IgD-negative memory B cell (primary cell): ENCODE measurements around the gene STUM. TPM values are rescaled to one million over a fixed set of nuclear protein-coding genes. Genes with fewer than 3 reads are reported as not detected.
A peak's percentile ranks its signal among the peaks of the same experiment; 100 is the strongest.
"Not testable (repeated sequence)": the region's sequence is repeated elsewhere in the genome, so short reads cannot be mapped to it uniquely, and the experiment has no call there.

ENCODE experiments used
- H3K27ac Mint-ChIP-seq, 3 donors: one replicate each; pipeline ENCODE4 v1.8.0; 2020 to 2022; ENCODE audit warnings: mild to moderate bottlenecking in 3 of 3, mixed read lengths in 3 of 3, moderate library complexity in 1 of 3
- H3K27me3 Mint-ChIP-seq: one replicate; pipeline ENCODE4 v1.8.0; 2021; ENCODE audit warnings: mixed read lengths
- H3K36me3 Mint-ChIP-seq: one replicate; pipeline ENCODE4 v1.8.0; 2020; ENCODE audit warnings: mild to moderate bottlenecking, mixed read lengths
- H3K4me1 Mint-ChIP-seq, 3 donors: one replicate each; pipeline ENCODE4 v1.8.0; 2020 to 2022; ENCODE audit warnings: mixed read lengths in 3 of 3, mild to moderate bottlenecking in 1 of 3
- H3K4me3 Mint-ChIP-seq, 4 donors: one replicate each; pipeline ENCODE4 v1.8.0; 2020 to 2022; ENCODE audit warnings: mild to moderate bottlenecking in 4 of 4, mixed read lengths in 4 of 4, moderate library complexity in 3 of 4
- H3K9me3 Mint-ChIP-seq, 3 donors: one replicate each; pipeline ENCODE4 v1.8.0; 2020 to 2021; ENCODE audit warnings: mixed read lengths in 3 of 3, mild to moderate bottlenecking in 1 of 3
- polyA plus RNA-seq: library from polyadenylated mRNA; unstranded; fragments of 300-500 nt; fragmentation: Illumina TruSeq; gene quantifications from one replicate; pipeline ENCODE4 v1.2.3, GENCODE V29; 2021

Gene STUM
- polyA plus RNA-seq, 1 donor from 2014 or later, result not detected

DNA sequence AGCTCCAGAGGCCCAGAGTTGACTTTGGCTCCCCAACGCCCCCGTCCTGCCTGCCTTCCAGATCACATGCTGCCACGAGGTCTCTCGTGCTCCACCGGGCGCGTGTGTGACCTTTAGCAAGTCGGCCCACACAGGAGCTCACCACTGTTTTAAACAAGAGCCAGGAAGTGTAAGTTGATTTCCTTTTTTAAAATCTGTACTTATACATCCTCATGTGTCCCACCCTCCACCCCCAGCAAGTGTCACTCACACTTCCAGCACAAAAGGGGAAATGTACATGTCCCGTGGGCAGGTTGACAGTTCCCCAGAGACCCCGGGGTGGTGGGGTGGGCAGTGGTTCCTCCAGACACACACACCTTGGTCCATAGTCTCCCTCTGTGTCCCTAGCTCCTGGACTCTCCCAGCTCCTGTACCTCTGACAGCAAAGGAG, 84.4 kb downstream of the STUM start:
- peaks cover 6% of the 10 kb centered on the region for H3K36me3 Mint-ChIP-seq
- H3K4me1 Mint-ChIP-seq, result peaks cover 30 to 45% (median 43%) of the 10 kb centered on the region in 3 donors
- H3K4me3 Mint-ChIP-seq, result peak overlapping the region in 3 of 4 donors; percentile 50 to 82 (median 71)
- H3K27ac Mint-ChIP-seq, result peak overlapping the region; percentile 91 to 97 (median 95)
- peaks cover 0 to under 1% (median 0%) of the 10 kb centered on the region in 3 donors for H3K9me3 Mint-ChIP-seq
- no peaks in the 10 kb centered on the region for H3K27me3 Mint-ChIP-seq

DNA sequence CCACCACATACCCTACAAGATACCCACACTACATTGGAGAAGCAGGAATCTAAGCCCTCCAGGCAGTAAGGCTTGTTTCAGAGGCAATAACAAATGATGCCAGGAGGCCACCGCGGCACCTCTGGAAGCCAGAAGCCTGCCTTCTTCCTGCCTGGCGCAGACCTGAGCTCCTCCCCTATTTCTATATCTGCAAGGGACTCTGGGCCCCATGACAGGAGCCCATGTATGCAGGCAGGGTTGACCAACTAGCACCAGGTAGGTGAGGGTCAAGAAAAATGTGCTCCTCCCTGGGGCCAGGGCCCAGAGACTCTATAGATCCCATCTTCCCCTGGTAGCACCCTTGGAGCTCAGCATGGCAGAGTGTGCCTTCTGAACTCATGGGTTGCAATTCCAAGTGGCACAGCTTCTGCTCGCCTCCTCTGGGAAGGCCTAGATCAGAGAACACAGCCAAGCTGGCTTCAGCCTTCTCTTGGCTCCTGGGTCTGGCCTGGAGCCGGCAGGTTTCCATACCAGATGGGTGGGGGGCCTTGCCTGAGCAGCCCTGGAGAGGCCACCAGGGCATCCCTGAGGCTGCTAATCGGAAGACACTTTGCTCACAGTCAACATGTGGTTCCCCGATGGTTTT, 85.1 kb downstream of the STUM start:
- Mint-ChIP-seq H3K36me3 (peaks cover 6% of the 10 kb centered on the region), H3K27ac (peak overlapping the region; percentile 86 to 97 (median 95))

DNA sequence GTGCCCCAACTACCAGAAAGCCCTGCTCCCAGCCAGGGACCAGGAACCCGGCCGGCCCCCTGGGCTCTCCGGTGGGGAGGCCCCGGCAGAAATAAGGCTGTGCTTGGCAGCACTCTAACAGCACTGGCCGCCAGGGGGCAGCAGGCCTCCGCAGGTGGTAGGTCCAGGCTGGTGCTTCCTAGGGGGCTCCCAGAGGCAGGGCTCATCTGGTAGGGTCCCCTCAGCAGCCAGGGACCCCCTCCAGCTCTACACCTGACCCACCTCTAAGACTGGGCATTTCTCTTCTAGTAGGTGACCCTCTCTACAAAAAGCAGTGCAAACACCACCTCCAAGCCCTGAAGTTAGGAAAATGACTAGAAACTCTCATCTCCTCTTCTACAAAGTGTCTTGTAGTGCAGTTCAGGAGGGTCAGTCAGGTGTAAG, 85.6 kb downstream of the STUM start:
- peaks cover 30 to 43% (median 37%) of the 10 kb centered on the region in 3 donors for H3K4me1 Mint-ChIP-seq
- peak overlapping the region in 3 of 4 donors; percentile 2 to 46 (median 41) for H3K4me3 Mint-ChIP-seq
- no peaks in the 10 kb centered on the region for H3K27me3 Mint-ChIP-seq
- no peaks in the 10 kb centered on the region for H3K9me3 Mint-ChIP-seq
- H3K36me3 Mint-ChIP-seq, result peaks cover 4% of the 10 kb centered on the region
- peak overlapping the region; percentile 70 to 86 (median 85) for H3K27ac Mint-ChIP-seq

More for the DNA sequence above, 85.1 kb downstream of the STUM start:
- H3K4me3 Mint-ChIP-seq, result peak overlapping the region in 3 of 4 donors; percentile 20 to 71 (median 50)
- no peaks in the 10 kb centered on the region for H3K9me3 Mint-ChIP-seq
- peaks cover 30 to 43% (median 40%) of the 10 kb centered on the region in 3 donors for H3K4me1 Mint-ChIP-seq
- no peaks in the 10 kb centered on the region for H3K27me3 Mint-ChIP-seq

DNA sequence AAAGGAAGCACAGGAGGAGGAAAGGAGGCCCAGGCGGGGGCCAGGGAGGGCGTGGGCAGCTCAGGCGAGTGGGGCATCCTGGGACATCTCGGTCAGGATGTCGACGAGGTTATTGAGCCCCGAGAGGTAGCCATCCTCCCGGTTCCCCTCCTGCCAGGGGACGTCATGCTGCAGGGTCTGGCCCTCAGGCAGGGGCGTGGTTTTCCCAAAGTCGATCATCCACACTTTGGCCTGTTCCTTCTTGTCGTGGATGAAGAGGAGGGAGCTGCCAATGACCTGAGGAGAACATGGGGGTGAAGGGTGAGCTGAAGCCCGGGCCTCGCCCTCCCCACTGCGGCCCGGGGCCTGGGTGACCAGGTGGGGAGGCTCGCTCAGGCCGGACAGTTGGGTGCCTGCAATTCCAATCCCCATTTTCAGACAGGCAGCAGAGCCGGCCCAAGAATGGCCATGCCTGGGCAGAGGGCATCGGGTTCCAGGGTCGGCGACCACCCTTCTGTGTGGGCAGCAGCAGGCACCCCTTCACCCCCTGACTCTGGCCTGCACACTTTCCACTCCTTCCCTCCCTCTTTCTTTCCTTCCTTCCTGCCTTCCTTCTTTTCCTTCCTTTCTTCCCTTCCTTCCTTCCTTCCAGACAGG, 86.2 kb downstream of the STUM start:
- no peaks in the 10 kb centered on the region for H3K27me3 Mint-ChIP-seq
- H3K4me1 Mint-ChIP-seq, result peaks cover 30 to 43% (median 35%) of the 10 kb centered on the region in 3 donors
- H3K9me3 Mint-ChIP-seq, result no peaks in the 10 kb centered on the region
- peak overlapping the region; percentile 70 to 86 (median 85) for H3K27ac Mint-ChIP-seq
- peak overlapping the region in 3 of 4 donors; percentile 46 to 79 (median 59) for H3K4me3 Mint-ChIP-seq
- H3K36me3 Mint-ChIP-seq, result peaks cover 4% of the 10 kb centered on the region

DNA sequence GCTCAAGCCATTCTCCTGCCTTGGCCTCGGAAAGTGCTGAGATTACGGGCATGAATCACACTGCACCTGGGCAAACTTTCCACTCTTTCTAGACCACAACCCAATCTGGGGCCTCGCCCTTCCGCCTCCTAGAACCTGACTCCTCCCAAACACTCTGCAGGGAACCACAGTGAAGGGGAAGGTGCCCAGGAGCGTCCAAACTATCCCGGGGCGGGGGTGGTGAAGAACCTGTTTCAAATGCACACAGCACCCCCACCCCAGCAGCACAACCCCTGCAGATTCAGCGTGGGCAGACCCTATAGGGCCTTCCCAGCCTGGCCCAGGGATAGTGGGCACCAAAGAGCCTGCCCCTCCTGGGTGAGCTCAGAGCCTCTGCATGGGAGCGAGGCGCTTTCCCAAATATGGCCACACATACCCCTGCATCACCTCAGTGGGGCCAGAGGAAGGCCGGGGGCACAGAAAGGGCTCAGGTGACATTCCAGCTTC, 86.9 kb downstream of the STUM start:
- no peaks in the 10 kb centered on the region for H3K9me3 Mint-ChIP-seq
- no peaks in the 10 kb centered on the region for H3K27me3 Mint-ChIP-seq
- peak overlapping the region; percentile 16 to 79 (median 57) for H3K4me3 Mint-ChIP-seq
- H3K36me3 Mint-ChIP-seq, result peaks cover 6% of the 10 kb centered on the region
- peak overlapping the region; percentile 17 to 85 (median 40) for H3K27ac Mint-ChIP-seq
- peaks cover 31 to 48% (median 37%) of the 10 kb centered on the region in 3 donors for H3K4me1 Mint-ChIP-seq

DNA sequence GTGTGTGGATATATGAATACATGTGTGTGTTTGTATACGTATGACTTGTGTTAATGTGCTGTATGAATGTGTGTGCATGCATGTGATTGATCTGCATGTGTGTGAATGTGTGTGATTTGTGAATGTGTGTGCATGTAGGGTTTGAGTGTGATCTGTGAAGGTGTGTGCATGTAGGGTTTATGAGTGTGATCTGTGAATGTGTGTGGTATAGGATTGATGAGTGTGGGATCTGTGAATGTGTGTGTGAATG, 88.2 kb downstream of the STUM start:
- H3K4me1 Mint-ChIP-seq, result peaks cover 35 to 53% (median 37%) of the 10 kb centered on the region in 3 donors

DNA sequence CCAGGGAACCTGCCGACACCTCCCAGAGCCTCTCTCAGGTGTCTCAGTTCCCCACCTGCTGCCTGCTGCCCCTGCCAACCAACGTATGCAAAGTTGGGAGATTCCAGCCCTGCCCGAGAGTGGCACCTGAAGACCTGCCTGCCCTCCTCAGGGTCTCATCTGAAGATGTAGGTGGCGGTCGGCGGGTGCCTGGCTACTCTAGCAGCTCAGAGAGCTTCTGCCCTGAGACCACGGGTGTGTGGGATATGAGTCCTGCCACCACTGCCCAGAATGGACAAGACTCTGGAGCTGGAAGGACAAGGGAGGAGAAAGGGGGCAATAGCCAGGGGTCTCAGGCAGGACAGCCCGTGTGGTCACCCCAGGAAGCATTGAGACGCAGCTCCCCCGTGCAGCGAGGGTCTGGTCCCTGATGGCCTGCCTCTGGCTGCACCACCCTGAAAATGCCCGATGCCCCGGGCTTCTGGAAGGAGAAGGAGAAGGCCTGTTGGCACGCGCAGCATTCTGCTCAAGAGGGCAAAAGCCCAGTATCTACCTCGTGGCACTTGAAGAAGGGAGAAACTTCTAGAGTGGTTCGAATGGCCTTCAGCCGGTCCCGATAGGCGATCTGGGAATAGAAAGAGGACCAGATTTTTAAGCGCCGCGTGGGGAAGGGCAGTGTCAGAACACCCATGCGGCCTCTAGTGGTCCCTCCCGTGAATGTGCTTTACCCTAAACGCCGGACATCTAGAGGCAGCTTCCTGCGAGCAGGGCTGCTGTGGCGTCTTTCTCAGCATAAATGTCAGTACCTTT, 88.8 kb downstream of the STUM start:
- H3K27me3 Mint-ChIP-seq, result no peaks in the 10 kb centered on the region
- peaks cover 6% of the 10 kb centered on the region for H3K36me3 Mint-ChIP-seq
- H3K9me3 Mint-ChIP-seq, result no peaks in the 10 kb centered on the region
- peaks cover 30 to 49% (median 33%) of the 10 kb centered on the region in 3 donors for H3K4me1 Mint-ChIP-seq
- peak overlapping the region in 1 of 4 donors; percentile 77 for H3K4me3 Mint-ChIP-seq
- H3K27ac Mint-ChIP-seq, result peak overlapping the region in 1 of 3 donors; percentile 59

More for the DNA sequence above, 88.2 kb downstream of the STUM start:
- H3K4me3 Mint-ChIP-seq, result peak overlapping the region in 1 of 4 donors; percentile 21
- peak overlapping the region in 1 of 3 donors; percentile 71 for H3K27ac Mint-ChIP-seq
- peaks cover 6% of the 10 kb centered on the region for H3K36me3 Mint-ChIP-seq
- H3K9me3 Mint-ChIP-seq, result no peaks in the 10 kb centered on the region
- H3K27me3 Mint-ChIP-seq, result no peaks in the 10 kb centered on the region

DNA sequence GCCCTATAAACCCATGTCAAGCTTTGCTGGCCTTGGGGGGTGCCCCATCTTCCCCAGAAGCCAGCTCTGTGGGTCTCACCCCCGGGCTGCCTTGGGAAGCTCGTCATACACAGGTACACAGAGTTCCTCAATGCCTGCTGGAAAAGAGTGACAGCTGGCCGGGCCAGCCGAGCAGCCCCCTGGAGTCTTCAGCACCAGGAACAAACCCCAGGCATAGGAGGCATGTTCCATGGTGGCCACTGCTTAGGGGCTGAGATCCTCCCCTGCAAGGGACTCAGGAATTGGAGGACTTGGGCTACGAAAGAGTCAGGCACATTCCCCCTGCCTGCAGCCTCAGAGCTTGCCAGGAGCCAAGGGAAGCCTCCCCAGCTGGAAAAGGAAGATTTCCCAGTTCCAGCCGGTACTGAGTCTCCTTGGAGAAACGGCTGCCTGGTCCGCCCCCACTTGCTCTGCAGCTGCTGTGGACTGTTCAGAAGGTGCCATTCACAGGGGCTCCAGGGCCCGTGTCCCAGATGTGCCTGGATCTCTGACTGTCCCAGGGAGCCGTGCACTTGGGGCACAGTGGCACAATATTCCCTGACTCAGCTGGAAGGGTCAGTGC, 89.5 kb downstream of the STUM start:
- H3K36me3 Mint-ChIP-seq, result peaks cover 6% of the 10 kb centered on the region

DNA sequence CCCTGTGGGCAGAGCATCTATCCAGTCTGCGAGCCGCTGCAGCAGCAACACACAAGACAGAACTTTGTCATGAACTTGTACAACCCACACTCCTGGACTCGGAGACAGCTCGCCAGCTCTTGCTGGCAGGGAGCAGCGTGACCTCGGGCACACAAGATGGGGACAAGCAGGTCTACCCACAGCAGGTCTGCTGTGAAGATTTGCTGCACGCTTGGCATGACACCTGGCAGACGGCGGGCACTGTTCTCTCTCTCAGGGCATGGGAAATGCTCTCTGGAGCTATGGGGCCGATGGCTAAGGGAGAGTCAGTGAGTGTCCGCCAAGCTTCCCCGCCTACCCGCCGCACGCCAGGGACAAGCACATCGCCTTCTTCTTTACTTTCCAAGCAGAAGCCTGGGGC, 90.0 kb downstream of the STUM start:
- H3K4me1 Mint-ChIP-seq, result peaks cover 23 to 43% (median 30%) of the 10 kb centered on the region in 3 donors
- H3K36me3 Mint-ChIP-seq, result peaks cover 6% of the 10 kb centered on the region
- peak overlapping the region in 1 of 4 donors; percentile 78 for H3K4me3 Mint-ChIP-seq
- no peaks in the 10 kb centered on the region for H3K9me3 Mint-ChIP-seq
- H3K27ac Mint-ChIP-seq, result peak overlapping the region in 1 of 3 donors; percentile 63
- H3K27me3 Mint-ChIP-seq, result no peaks in the 10 kb centered on the region

More for the DNA sequence above, 89.5 kb downstream of the STUM start:
- peaks cover 23 to 43% (median 28%) of the 10 kb centered on the region in 3 donors for H3K4me1 Mint-ChIP-seq
- peak overlapping the region in 1 of 4 donors; percentile 77 for H3K4me3 Mint-ChIP-seq
- H3K27me3 Mint-ChIP-seq, result no peaks in the 10 kb centered on the region
- H3K27ac Mint-ChIP-seq, result peak overlapping the region in 1 of 3 donors; percentile 63
- no peaks in the 10 kb centered on the region for H3K9me3 Mint-ChIP-seq

DNA sequence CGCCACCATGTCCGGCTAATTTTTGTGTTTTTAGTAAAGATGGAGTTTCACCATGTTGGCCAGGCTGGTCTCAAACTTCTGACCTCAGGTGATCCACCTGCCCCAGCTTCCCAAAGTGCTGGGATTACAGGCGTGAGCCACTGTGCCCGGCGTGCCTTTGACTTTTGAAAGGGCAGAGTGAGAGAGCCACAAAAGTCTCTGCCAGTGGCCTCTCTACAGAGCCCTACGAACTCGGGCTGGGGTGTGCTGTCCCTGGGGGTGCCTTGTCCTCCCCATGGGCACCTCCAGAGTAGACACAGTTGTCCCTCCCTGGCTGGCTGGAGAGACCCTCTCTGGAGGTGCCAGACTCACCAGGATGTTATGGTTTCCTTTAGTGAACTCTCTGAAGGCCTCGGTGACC, 90.6 kb downstream of the STUM start:
- not testable (repeated sequence) for H3K36me3 Mint-ChIP-seq, H3K9me3 Mint-ChIP-seq, H3K27me3 Mint-ChIP-seq
- peak overlapping the region in 2 of 4 donors; percentile 17 to 65 for H3K4me3 Mint-ChIP-seq
- peak overlapping the region in 1 of 3 donors; percentile 23 for H3K27ac Mint-ChIP-seq
- peaks cover 26 to 46% (median 35%) of the 10 kb centered on the region in 3 donors for H3K4me1 Mint-ChIP-seq

DNA sequence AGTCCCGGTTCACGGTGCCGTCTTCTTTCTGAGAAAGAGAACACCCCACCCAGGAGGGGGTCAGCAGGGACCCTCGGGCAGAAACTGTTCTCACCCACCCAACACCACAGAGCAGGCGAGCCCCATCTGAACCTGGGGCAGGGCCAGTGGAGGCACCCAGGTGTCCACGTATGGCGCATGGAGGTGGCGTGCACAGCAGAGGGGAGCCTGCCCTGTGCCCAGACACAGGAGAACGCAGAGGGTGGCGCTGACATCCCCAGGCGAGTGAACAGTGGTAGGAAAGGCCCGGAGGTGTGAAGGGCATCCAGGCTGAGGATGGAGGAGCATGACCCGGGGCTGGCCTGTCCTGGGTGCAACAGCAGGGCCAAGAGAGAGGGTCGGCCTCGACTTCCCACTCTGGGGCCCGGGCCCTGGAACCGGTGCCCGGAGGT, 91.1 kb downstream of the STUM start:
- Mint-ChIP-seq H3K9me3 (no peaks in the 10 kb centered on the region), H3K36me3 (peaks cover 6% of the 10 kb centered on the region), H3K27ac (peak overlapping the region in 1 of 3 donors; percentile 23), H3K4me3 (peak overlapping the region in 2 of 4 donors; percentile 63 to 65), H3K4me1 (peaks cover 26 to 48% (median 37%) of the 10 kb centered on the region in 3 donors), H3K27me3 (no peaks in the 10 kb centered on the region)

DNA sequence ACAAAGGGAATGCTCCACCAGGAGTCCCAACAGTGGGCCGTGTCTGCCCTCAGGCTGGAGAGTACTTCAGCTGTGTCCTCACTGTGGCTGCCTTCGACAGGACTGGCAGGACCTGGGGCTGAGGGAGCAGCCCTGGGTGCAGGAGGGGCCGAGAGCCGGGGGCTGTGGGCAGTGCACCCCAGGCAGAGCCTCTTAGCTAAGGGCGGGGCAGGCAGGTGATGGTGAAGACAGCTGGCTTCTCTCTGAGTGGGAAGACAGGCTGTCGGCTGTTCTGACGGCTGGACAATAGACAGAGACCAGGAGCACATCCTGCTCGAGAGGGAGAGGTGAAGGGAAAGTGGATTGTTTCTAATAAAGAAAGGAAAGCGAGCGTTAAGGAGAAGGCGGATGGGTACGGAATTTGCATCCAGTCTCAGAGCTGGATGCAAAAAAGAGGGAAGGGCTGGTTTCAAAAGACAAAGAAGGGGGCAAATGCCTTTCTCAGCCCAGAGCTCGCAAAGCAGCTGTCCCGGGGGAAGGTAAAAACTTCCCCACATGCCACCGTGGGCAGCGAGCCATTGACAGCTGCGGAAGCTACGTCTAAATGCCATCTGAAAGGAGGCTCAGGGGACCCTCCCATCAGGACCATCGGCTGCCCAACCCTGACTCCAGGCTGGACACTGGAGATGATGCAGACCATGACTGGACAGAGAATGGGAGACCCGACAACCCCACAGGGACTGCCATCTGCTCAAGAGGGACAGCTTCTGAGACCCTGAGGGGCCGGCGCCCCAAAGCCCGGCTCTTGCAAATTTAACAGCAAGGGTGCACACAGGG, 92.0 kb downstream of the STUM start:
- Mint-ChIP-seq H3K4me1 (peaks cover 31 to 47% (median 35%) of the 10 kb centered on the region in 3 donors), H3K4me3 (peak overlapping the region in 3 of 4 donors; percentile 2 to 87 (median 87)), H3K27ac (peak overlapping the region; percentile 30 to 91 (median 76)), H3K36me3 (peaks cover 2% of the 10 kb centered on the region), H3K27me3 (no peaks in the 10 kb centered on the region), H3K9me3 (no peaks in the 10 kb centered on the region)

DNA sequence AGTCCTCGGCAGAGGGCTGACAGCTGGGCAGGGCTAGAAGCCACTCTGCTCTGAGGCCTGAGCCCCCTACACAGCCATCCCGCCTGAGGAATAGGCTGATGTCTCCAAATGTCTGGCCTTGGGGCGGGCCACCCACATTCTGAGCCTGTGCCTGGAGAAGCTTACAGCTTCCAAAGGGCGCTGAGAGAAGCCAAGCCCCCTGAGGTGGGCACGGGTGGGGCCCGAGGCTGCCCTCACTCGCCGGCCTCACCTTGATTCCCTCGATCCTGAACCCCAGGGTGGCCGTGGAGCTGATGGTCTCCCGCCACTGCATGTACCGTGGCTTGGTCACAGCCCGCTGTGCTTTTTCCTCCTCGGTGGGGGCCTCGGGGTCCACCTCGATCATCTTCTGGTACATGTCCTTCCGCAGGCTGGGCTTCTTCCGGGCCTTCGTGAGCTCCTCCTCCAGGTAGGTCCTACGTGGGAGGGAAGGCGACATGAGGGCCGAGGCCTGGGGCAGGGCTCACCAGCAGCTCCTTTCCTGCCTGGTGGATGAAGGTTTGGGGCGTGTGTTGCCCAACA, 93.2 kb downstream of the STUM start:
- peak overlapping the region in 1 of 4 donors; percentile 32 for H3K4me3 Mint-ChIP-seq
- no peaks in the 10 kb centered on the region for H3K27me3 Mint-ChIP-seq
- H3K27ac Mint-ChIP-seq, result peak overlapping the region in 1 of 3 donors; percentile 43
- peaks cover 31 to 54% (median 35%) of the 10 kb centered on the region in 3 donors for H3K4me1 Mint-ChIP-seq
- peaks cover 2% of the 10 kb centered on the region for H3K36me3 Mint-ChIP-seq
- no peaks in the 10 kb centered on the region for H3K9me3 Mint-ChIP-seq
